HG03439 (cell line): ENCODE results near the gene CFAP45.
"Not testable (repeated sequence)": the region's sequence is repeated elsewhere in the genome, so short reads cannot be mapped to it uniquely, and the experiment has no call there.

Source experiments
- ATAC-seq: cut with Tn5 transposase; IDR thresholded peaks from one replicate; pipeline ENCODE4 v1.9.1; 2021; ENCODE audit warnings: mild to moderate bottlenecking, moderate library complexity; ENCODE audit not compliant: unreplicated experiment

The CFAP45 gene

GRCh38 chr1:159911326-159912070 lies 11.5 kb upstream of the CFAP45 start:
- no peak for ATAC-seq

- ATAC-seq = no peak
Measured at GRCh38 chr1:159908031-159908940, 8.3 kb upstream of the CFAP45 start.

DNA sequence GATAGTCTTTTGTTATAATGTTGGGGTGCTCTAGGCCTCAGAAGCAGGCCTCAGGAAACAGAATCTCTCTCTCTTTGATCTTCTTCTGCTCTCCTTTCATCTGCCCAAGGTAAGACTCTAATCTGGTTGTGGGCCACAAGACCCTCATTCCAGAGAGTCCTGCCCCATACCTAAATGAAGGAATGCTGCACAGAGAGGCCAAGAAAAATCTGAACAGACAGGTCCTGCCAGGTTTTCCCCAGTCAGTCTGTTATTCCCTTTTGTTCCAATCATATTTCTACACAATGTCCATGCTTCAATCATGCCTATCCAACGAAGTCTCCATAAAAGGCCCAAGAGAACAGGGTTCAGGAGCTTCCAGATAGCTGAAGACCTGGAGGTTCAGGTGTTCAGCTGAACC lies 7.0 kb upstream of the CFAP45 start:
- ATAC-seq = no peak

- not testable (repeated sequence) for ATAC-seq
Measured at GRCh38 chr1:159904036-159904435, 4.1 kb upstream of the CFAP45 start.

GRCh38 chr1:159902541-159902940 lies 2.6 kb upstream of the CFAP45 start:
- ATAC-seq = no peak

DNA sequence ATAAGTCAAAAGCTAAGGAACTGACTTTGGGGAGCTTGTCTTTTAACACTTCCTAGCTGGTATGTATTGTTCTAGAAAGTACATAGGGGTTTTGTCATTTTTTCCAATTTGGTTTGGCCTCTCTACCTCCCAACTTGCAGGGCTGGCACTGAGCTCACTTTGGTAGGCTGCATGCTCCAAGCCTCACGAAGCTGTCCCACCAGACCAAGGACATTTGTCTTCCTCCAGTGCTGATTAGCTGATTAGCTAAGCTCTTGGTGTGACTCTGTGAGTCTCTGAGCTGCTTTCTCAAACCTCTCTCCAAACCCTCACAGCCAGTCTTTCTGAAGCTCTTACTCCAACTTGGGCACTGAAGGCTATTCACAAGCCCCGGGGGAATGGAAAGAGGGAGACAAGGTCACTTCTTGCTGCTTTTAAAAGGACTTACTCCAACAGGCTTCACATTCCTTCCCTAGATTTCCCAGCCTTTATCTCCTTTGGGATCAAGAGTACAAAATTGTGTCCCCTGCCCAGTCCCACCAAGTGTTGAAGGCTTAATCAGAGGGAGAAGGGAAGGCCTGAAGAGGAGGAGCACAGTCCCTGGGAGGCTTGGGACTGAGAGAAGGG lies 893 bp upstream of the CFAP45 start:
- ATAC-seq = no peak

GRCh38 chr1:159899634-159900033 lies 331 bp downstream of the CFAP45 start:
- ATAC-seq = not testable (repeated sequence)

GRCh38 chr1:159898527-159898926 lies 1.4 kb downstream of the CFAP45 start:
- no peak for ATAC-seq

DNA sequence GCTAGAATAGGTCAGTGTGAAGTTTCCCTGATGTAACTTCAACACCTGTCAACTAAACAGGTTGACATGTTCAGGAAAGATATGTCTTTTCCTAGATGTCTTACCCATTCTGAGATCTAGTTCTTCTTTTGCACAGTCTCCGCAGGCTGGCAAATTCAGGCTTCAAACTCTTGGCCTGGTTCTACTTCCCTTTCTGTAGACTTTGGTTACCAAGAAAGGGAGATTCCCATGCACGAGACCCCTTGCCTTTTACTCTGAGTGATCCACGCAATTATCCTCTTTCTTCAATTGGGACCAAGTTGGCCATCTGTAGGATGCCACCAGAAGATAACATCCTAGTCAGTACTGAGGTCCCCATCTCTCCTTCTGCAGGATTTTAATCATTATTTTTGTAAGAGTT lies 2.0 kb downstream of the CFAP45 start:
- no peak for ATAC-seq

DNA sequence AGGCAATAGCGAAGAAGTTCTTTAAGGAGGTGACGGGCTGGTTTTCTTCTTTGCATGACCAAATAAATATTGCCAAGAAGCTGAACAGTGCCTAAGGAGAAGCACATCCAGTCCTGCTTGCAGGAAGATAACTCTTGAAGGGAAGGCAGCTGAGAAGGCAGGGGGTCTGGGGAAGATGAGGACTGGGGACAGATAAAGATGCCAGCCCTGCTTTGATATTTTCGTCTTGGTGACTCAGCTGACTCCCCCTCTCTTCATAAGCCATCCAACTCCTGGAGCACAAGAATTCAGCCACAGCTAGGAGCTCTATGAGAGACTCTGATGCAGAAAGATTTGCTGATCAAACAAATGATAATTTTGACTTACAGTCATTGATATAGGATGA lies 3.4 kb downstream of the CFAP45 start:
- no peak for ATAC-seq

- ATAC-seq = no peak
Measured at GRCh38 chr1:159895836-159896545, 4.0 kb downstream of the CFAP45 start.

DNA sequence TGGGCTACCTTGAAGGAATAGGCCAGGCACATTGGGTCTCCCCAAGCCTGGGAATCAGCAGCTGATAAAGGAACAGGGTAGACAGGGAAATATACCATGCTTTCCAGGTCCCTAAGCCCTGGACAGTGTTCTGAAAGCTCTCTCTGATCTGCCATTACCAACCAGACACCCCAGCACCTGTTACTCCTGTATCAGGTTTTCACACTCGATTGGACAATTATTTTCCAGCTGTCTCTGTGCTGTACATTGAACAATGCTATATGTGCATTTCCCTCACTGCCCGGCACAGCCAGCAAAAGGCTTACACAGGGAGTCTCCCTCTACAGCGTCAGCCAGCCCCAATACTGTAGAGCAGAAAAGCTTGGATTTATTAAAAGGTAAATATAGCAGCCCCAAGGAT lies 4.7 kb downstream of the CFAP45 start:
- ATAC-seq = no peak

- no peak for ATAC-seq
Measured at GRCh38 chr1:159892944-159893343, 7.0 kb downstream of the CFAP45 start.

- ATAC-seq = peak; percentile 73
Measured at GRCh38 chr1:159891275-159892157, 8.4 kb downstream of the CFAP45 start.

GRCh38 chr1:159890390-159890789 lies 9.6 kb downstream of the CFAP45 start:
- ATAC-seq = no peak

- ATAC-seq = peak; percentile 85
Measured at GRCh38 chr1:159889821-159890252, 10.1 kb downstream of the CFAP45 start.

DNA sequence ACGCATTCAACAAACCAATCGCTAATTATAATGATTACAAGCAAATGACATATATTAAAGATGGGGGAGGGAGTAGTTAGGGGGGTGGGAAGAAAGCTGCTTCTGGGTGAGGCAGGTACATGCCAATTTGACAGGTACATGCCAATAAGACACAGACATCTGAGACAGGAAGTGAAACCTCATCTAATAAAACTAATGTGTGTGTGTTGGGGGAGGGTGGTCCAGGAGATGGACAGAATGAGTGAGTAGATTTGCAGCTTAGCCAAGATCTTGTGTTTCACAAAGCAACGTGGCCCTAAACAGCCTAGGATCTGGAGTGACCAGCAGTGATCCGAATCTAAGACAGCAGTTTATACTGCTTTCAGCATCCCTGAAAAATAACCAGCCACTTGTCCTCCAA lies 10.8 kb downstream of the CFAP45 start:
- ATAC-seq = no peak

- no peak for ATAC-seq
Measured at GRCh38 chr1:159884296-159884695, 15.7 kb downstream of the CFAP45 start.

GRCh38 chr1:159883134-159883533 lies 16.8 kb downstream of the CFAP45 start:
- no peak for ATAC-seq

DNA sequence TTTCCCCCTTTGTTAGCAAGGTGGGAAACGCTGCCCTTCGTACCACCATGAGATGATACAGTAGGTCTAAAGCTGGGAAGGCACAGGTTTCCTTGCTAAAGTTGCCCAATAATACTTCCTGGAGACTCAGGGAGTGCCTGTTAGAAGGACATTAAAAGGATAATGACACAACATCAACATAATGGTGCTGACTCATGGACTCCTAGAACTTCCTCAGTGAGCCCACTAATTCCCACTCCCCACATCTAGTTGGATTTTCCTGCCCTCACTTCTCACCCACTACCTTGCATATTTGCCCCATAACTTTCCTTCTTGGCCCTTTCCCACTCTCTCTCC lies 17.5 kb downstream of the CFAP45 start:
- no peak for ATAC-seq
